Esophagus squamous epithelium (tissue), 5 donors: Measurements from ENCODE around the gene UBE2R2. TPM values are rescaled to one million over a fixed set of nuclear protein-coding genes. Genes with fewer than 3 reads are reported as not detected.

Experiments
- DNase-seq: peaks from one replicate; lab custom pipeline; 2025; lab: John Stamatoyannopoulos, UW
- H3K27ac ChIP-seq, 4 donors: fragments of 200-600 bp; sonication (generic); one replicate each; pipeline ENCODE4 v1.5.1; 2016 to 2019; ENCODE audit warnings: mild to moderate bottlenecking in 1 of 4
- H3K27me3 ChIP-seq, 4 donors: fragments of 200-600 bp; sonication (generic); 1 replicate in 3 of 4; 2 replicates in 1 of 4; pipeline versions ENCODE4 v1.5.1 to v1.6.0; 2017 to 2021; ENCODE audit warnings: antibody characterized with exemption in 1 of 4
- H3K36me3 ChIP-seq, 3 donors: fragments of 200-600 bp; sonication (generic); one replicate each; pipeline ENCODE4 v1.5.1; 2016 to 2019
- H3K4me1 ChIP-seq, 3 donors: fragments of 200-600 bp; sonication (generic); one replicate each; pipeline ENCODE4 v1.5.1; 2017 to 2019
- H3K4me3 ChIP-seq, 4 donors: fragments of 200-600 bp; sonication (generic); 1 replicate in 3 of 4; 2 replicates in 1 of 4; pipeline ENCODE4 v1.5.1; 2016 to 2019; ENCODE audit warnings: mild to moderate bottlenecking in 2 of 4, moderate library complexity in 1 of 4
- H3K9me3 ChIP-seq, 3 donors: fragments of 200-600 bp; sonication (generic); one replicate each; pipeline ENCODE4 v1.5.1; 2016 to 2019
- CTCF ChIP-seq, 6 experiments: fragments of 450-650 bp in 4 of 6; fragments of 200-600 bp in 2 of 6; sonication (generic) in 2 of 6; IDR thresholded peaks; one replicate each; pipeline ENCODE4 v1.5.1; 2016 to 2019; ENCODE audit warnings: antibody characterized with exemption in 6 of 6, mild to moderate bottlenecking in 4 of 6, moderate library complexity in 4 of 6
- POLR2A ChIP-seq, 4 donors: fragments of 450-650 bp; IDR thresholded peaks; one replicate each; pipeline ENCODE4 v1.6.1; 2017; ENCODE audit warnings: antibody characterized with exemption in 4 of 4, mild to moderate bottlenecking in 4 of 4, moderate library complexity in 3 of 4
- WGBS, 2 donors: methylation state at CpG; one replicate each; pipeline ENCODE4 v1.1.5; 2018; 5-methylcytosine and 5-hydroxymethylcytosine counted together
- intact Hi-C: fragments of 100-400 bp; cut with DNase I; formaldehyde crosslinking; loops from one replicate; pipeline ENCODE4 v1.15.0; 2022
- small RNA-seq, 4 donors: library from RNA; depleted of rRNA; stranded (forward); fragments of <200 nt; gene quantifications; one replicate each; pipeline ENCODE3, GENCODE V24; 2016
- total RNA-seq, 4 donors: library from RNA; depleted of rRNA; stranded (reverse); fragments of >200 nt; gene quantifications; one replicate each; pipeline ENCODE4 v1.1.0, GENCODE V29; 2016
- donor health status: DM: yes; HTN: yes; CAD: no.

Gene UBE2R2
- total RNA-seq, 4 donors from 2014 or later: 14.3 to 19.1 (median 16.7) TPM

GRCh38 chr9:33964086-33964768 is 147.3 kb downstream of the UBE2R2 start:
- no peak for DNase-seq
- Histone ChIP-seq H3K36me3 (peaks cover 0 to 82% (median 0%) of the 10 kb centered on the region in 3 donors), H3K4me3 (no peak overlapping the region), H3K27me3 (no peaks in the 10 kb centered on the region), H3K27ac (no peak overlapping the region), H3K9me3 (no peaks in the 10 kb centered on the region), H3K4me1 (peaks cover 0 to 2% (median 0%) of the 10 kb centered on the region in 3 donors)
- WGBS, 2 donors: 86 to 100% methylated on average over 2 of the region's 2 CpGs
- intact Hi-C loops: no loop called here
- TF ChIP-seq CTCF (IDR thresholded peaks at IDR 0.05) (no peak), POLR2A (IDR thresholded peaks at IDR 0.05) (no peak)

Small RNAs within 50 kb of the gene (small RNA-seq; reads per million reads assigned to genes)
- 0 reads per million in 4 donors for gene RF00019
- gene RNU4ATAC11P: 0 reads per million in 4 donors
- gene SNORD121A: 87.8 to 133 (median 120) reads per million in 4 donors
- gene SNORD121B: 0 reads per million in 4 donors

Other genes with a start within 250 kb of the UBE2R2 start
- 100 to 1,000 TPM in 1 of 4 donors, 10 to 100 TPM in 3; 39.5 to 204 (median 56.5) TPM for gene PRSS3, start 21.6 kb upstream of the UBE2R2 start, total RNA-seq
- 10 to 100 TPM; 14.5 to 27.8 (median 20.5) TPM for gene UBAP2, start 231.7 kb downstream of the UBE2R2 start, total RNA-seq